ENCODE measurements around the gene ZC3H12D.

DNA sequence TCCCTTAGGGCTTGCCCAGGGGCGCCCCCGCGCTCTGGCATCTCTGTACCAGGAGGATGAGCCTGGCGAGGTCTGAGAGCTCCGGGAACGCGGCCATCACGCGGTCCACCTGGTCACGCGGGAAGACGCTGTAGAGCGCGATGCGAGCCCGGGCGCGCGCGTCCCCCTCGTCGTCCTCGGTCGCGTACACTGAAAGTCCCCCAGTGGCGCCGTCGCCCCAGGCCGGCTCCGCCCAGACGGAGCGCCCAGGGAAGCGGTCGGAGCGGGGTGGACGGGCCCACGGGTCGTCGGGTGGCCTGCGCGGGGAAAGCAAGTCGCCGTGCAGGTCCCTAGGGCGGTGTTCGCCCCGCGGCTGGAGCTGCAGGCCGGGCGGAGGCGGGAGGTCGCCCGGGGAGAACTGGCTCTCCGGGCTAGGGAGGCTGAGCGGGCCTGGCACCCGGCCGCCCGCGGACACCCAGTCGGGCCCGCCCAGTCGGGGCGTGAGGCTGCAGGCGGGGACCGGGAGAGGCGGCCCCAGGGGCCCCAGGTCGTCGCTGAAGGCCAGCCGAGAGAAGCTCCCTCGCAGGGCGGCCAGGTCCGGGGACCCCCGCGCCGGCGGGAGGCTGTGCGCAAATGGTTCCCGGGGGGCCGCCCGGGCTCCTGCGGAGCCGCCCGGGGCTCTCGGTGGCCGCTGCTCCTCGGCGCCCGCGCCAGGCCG lies 34.0 kb downstream of the ZC3H12D start:
- TF ChIP-seq EZH2 (optimal IDR thresholded peaks at IDR 0.05; ENCODE audit: low read depth, low read length) = no peak
- TF ChIP-seq, protein P1, sequence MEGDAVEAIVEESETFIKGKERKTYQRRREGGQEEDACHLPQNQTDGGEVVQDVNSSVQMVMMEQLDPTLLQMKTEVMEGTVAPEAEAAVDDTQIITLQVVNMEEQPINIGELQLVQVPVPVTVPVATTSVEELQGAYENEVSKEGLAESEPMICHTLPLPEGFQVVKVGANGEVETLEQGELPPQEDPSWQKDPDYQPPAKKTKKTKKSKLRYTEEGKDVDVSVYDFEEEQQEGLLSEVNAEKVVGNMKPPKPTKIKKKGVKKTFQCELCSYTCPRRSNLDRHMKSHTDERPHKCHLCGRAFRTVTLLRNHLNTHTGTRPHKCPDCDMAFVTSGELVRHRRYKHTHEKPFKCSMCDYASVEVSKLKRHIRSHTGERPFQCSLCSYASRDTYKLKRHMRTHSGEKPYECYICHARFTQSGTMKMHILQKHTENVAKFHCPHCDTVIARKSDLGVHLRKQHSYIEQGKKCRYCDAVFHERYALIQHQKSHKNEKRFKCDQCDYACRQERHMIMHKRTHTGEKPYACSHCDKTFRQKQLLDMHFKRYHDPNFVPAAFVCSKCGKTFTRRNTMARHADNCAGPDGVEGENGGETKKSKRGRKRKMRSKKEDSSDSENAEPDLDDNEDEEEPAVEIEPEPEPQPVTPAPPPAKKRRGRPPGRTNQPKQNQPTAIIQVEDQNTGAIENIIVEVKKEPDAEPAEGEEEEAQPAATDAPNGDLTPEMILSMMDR (IDR thresholded peaks at IDR 0.05; ENCODE audit: low read length) = no peak

All from MM.1S (cell line).